SHP77 (cell line): ENCODE measurements around the gene TYRP1.

Source experiments
- DNase-seq, 2 experiments: peaks; one replicate each; lab custom pipeline; 2025; lab: John Stamatoyannopoulos, UW

TYRP1 gene

DNA sequence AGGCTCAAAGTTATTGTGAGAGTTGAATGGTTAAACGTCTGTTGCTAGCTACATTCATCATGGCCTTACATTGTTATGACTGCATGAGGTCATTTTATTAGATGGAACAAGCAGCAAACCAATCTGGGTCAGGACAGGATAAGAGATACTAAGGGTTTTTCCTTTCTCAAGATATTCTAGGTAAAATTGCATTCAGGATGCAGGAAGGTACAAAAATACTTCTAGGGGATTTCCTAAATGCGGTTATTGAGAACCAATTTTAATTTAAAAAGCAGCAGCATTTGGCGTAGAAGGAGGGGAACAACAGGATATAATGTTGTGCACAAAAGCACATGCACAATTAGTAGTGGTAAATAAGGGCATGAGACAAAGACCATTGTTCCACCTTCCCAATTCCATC lies 42.5 kb downstream of the TYRP1 start:
- no peak for DNase-seq

GRCh38 chr9:12737871-12738270 lies 44.7 kb downstream of the TYRP1 start:
- no peak for DNase-seq

- no peak for DNase-seq
Measured at GRCh38 chr9:12739014-12739652, 45.9 kb downstream of the TYRP1 start.

DNA sequence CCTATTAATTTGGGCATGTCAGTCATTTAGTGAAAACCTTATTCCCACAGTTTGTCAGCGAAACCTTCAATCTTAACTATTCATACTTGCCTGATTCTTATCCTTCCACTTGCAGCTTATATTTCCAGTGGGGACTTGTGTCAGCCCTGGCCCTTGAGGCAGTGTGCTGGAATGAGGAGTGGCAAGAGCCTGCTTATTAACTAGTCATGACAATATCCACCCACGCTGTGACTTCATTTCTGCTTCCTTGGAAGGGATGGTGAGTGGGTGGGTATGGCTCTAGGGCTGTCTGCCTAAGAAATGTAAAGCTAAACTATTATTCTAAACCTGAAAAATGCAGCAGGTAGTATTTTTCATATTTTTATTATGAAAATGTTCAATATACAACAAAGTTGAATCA lies 47.7 kb downstream of the TYRP1 start:
- DNase-seq = no peak

- no peak for DNase-seq
Measured at GRCh38 chr9:12748016-12748415, 54.8 kb downstream of the TYRP1 start.

DNA sequence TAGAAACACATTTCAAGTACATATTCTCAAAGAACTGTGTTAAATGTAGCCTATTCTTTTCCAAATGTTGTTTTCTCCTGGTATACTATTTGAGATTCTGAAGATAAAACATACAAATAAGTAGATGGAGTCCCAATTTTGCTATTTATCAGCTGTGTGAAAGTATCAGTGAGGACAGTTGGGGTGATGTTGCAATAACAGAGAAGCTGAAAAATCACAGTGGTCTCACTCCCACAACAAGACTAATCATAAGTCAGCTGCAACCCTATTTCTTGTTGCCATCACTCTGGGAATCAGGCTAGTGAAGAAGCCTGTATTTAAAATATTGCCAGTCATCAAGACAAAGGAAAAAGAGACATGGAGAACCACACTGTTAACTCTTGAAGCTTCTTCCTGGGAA lies 55.8 kb downstream of the TYRP1 start:
- no peak for DNase-seq

GRCh38 chr9:12753931-12754330 lies 60.7 kb downstream of the TYRP1 start:
- DNase-seq = no peak

DNA sequence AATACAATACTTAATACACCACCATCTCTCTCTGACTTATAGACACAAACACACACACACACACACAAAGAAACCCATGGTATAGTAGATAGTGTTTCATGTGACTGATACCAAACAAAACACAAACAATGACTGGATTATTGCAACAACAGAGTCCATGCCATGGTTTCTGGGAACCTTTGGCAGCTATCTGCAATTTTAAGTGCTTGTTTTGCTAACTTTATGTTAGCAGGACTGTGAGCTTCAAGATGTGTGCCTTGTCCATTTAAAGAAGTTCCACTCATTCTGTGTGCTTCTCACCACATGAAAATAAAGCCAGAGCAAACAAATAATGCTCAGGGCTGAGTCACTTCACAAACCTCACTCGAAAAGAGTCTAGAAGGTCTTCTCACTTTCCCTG lies 66.6 kb downstream of the TYRP1 start:
- no peak for DNase-seq
